DLD1 (cell line): ENCODE measurements around the gene CCDC116.
"Not testable (repeated sequence)": the region's sequence is repeated elsewhere in the genome, so short reads cannot be mapped to it uniquely, and the experiment has no call there.

ENCODE experiments used
- in situ Hi-C: cut with HindIII; loops from 2 replicates; pipeline ENCODE4 v1.10.0; 2017; ENCODE audit warnings: low sequenced_read_pairs

CCDC116 gene

DNA sequence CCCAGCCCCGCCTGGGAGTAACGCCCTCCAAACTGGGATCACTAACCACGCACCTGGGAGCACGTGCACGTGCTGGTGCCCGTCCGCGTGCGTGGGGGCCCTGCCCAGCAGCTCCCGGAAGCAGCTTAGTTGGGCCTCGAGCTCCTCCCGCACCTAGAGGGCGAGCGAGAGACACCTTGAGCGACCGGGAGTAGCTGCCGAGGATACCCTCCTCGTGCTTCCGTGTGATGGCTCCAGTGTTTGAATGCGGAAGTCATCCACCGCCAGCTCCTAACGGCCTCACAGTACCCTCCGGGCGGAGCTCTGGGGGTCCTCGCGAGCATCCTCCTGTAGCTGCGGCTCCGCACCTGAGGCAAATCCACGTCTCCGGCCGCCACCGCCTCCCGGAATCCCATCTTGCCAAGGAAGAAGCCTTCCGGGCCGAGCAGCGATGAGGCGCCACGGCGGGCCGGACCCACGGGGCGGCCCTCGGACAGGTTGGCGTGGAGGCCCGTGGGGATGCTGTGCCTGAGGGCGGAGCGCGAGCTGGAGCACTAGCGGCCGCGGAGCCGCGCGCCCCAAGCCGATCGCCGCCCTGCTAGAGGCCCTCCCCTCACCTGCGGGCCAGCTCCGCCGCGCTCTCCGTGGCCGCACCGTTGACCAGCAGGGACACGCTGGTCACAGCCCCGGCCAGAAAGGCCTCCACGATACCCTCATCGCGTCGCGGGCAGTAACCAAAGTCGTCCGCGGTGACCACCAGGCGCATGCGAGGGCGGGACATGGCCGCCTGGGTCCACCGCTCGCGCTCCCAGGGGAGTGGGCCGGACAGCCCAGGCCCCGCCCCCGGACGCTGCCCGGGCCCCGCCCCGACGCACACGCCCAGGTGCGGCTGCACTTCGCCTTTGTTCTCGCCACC lies 3.1 kb upstream of the CCDC116 start, which contains the start of gene YDJC:
Gene YDJC, minus strand, starts transcription at position 768 of the 895 bp plus-strand sequence. Its CDS starts 8 bp downstream, at position 760.
- in situ Hi-C loops, result no loop called here

DNA sequence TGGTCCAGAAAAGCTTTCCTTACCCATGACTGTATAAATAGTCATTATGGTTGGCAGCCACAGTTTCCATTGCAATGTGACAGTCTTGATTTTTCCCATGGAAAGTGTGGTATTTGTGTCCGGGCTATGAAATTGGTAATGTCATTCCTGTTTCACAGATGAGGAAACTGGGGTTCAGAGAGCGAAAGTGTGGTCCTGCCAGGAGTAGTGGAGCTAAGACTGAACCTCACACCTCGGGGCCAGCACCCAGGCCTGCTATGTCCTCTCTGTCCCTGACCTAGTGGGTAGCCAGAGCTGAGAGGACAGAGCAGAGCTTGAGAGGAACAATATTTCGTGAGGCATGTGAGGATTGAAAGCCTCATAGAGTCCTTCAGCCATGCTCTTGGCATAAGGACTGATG lies 1.5 kb upstream of the CCDC116 start:
- in situ Hi-C loops, result no loop called here

- in situ Hi-C loops, result no loop called here
These were observed 371 bp downstream of the CCDC116 start for GRCh38 chr22:21632931-21633330.

DNA sequence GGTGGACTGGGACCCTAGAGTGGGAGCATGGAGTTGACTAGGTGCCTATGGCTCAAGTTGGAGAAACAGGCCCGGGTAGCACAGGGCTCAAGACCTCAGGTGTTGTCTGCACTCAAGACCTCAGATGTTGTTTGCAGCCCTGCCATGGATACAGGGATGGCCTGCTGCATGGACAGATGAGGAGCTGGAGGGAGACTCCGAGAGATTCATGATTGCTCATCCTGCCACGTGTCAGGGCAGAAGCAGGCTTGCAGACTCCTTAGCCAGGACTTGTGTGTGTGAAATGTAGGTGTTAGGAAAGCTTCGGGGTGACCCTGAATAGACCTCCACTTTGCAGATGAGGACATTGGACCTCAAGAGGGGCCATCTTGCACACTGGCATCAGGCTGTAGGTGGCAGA lies 921 bp downstream of the CCDC116 start:
- in situ Hi-C loops, result no loop called here

GRCh38 chr22:21634081-21634480 lies 1.5 kb downstream of the CCDC116 start:
- in situ Hi-C loops, result no loop called here

DNA sequence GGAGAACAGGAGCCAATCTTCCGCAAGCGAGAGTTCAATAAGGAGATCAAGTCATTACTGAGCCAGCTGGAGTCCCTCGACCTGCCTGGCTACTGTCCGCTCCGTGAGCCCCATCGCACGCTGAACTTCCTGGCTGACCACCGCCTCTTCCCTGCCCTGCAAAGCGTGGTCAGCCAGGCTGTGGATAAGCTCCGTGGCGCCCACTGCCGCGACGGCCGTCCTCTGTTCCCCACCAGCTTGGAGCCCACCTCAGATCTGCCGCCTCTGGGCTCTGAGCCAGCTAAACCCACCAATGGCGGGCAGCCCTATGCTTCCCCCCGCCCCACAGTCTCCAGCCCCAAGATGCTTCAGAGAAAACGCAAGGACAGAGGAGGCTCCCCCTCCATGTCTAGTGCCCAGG lies 2.3 kb downstream of the CCDC116 start:
- in situ Hi-C loops, result no loop called here

DNA sequence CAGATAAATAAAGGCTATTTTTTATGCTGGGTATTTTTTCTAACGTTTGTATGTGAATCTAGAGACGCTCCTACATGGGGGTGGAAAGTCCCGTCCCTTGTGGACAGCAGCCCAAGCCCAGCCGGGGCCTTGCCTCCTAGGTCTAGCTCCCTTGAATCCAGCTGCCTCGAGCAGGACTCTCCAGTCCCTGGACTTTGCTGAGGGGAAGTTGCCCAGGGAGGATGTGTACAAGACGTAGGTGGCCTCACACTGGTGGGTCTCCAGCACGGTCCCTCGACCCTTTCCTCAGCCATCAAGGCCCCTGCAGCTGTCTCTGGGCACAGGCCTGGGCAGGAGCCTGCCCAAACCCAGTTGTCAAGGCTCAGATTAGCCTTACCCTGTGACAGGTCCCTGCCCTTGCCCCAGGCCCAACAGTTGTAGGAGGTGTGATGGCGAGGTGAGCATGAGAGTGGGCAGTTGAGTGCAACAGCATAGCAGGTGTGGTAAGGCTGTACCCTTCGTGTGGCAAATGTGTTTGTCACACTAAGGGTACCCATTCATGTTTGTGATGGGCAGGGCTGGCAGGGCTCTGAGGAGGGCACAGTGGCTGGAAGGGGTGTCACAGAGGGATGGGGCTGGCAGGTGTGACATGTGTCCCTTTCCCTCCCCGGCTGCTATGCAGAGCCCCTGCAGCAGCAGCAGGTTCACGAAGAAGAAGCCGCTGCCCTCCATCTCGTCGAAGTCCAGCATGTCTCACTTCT lies 3.4 kb downstream of the CCDC116 start:
- in situ Hi-C loops, result no loop called here

DNA sequence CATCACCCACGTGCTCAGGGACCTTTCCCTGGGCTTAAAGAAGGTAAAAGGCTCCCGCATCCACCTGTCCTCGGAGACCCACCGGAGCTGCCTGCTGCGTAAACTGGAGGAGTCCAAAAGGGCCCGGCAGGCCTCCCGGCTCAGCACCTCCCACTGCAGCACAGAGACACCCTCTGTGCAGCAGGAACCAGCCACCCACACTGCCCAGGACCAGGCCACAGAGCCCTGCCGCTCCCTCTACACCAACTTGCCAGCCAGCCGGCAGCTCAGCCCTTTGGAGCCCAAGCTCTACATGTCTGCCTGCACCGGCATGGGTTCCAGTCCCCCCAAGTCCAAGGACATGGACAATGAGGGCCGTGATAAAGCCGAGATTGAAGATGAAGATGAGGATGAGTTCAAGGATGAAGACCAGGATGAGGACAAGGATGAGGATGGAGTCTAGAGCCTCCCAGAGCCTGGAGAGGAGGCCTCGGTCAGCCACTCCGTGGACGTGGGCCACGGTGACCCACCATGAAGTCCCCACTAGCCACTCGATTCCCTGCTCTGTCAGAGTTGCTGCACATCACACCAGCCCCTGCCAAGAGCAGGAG lies 4.2 kb downstream of the CCDC116 start:
- in situ Hi-C loops, result no loop called here

DNA sequence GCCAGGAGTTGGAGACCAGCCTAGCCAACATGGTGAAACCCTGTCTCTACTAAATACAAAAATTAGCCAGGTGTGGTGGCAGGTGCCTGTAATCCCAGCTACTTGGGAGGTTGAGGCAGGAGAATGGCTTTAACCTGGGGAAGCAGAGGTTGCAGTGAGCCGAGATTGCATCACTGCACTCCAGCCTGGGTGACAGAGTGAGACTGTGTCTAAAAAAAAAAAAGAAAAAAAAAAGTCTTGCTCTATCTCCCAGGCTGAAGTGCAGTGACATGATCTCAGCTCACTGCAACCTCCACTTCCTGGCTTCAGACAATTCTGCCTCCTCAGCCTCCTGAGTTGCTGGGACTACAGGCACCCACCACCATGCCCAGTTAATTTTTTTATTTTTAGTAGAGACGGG lies 4.9 kb downstream of the CCDC116 start:
- in situ Hi-C loops, result not testable (repeated sequence)

GRCh38 chr22:21639359-21639758 lies 6.8 kb downstream of the CCDC116 start:
- in situ Hi-C loops, result no loop called here

- in situ Hi-C loops, result no loop called here
These were observed 8.2 kb downstream of the CCDC116 start for GRCh38 chr22:21640810-21641209.

DNA sequence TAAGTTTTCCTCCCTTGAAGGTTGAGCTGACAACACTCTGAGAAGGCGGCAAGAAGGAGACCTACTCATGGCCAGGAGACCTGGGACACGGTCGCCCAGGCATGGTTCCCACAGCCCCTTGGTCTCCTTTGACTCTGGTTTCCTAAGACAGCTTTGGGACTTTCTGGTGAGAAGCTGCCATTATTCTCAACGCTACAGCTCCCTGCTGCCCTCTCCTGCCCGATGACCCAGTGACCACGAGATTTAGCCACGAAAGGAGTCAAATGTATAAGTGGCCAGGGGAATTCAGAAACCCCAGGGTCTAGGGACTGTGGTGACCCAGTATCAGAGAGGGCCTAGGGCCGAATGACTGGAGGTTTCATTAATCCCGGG lies 8.8 kb downstream of the CCDC116 start:
- in situ Hi-C loops, result no loop called here

- in situ Hi-C loops, result no loop called here
These were observed 9.4 kb downstream of the CCDC116 start, which contains the start of gene SDF2L1 for GRCh38 chr22:21641789-21642583. Gene SDF2L1, plus strand, starts transcription at chr22:21642302. Its CDS starts 35 bp downstream, at chr22:21642337.

DNA sequence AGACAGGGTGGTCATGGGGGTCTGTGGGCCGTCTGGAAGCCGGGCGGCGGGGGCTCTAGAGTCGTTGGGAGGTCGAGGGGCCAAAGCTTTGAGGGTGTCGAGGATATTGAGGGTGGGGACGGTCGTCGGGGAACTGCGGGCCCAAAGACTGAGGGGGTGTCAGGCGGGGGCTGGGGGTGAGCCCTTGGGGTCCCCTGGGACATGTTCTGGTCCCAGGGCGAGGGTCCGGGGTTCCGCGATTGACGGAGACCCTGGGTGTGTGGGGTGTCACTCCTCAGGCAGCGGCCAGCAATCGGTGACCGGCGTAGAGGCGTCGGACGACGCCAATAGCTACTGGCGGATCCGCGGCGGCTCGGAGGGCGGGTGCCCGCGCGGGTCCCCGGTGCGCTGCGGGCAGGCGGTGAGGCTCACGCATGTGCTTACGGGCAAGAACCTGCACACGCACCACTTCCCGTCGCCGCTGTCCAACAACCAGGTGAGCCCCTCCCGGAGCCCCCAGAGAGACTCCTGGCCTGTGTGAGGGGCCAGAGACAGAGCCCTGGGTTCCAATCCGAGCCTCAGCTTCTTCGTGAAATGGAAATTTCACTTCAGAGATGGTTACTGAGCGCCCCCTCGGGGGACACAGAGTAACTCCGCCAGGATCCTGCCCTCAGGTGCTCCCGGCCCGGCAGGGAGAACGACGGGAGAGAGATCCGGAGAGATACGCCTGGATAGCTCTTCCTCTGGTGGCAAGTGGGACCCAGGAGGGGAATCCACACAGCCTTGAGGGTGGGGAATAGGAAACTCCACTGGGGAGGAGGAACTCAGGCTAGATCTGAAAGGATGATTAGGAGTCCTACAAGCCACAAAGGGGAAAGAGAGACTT lies 10.3 kb downstream of the CCDC116 start:
- in situ Hi-C loops, result no loop called here

GRCh38 chr22:21643533-21644357 lies 11.2 kb downstream of the CCDC116 start:
- in situ Hi-C loops, result no loop called here

DNA sequence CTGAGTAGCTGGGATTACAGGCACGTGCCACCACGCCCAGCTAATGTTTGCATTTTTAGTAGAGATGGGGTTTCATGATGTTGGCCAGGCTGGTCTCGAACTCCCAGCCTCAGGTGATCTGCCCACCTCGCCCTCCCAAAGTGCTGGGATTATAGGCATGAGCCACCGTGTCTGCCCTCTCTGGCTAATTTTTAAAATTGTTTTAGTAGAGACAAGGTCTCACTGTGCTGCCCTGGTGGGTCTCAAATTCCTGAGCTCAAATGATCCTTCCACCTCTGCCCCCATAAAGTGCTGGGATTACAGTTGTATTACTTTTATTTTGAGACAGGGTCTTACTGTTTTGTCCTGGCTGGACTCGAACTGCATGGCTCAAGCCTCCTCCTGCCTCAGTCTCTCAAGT lies 13.0 kb downstream of the CCDC116 start:
- in situ Hi-C loops, result not testable (repeated sequence)

GRCh38 chr22:21646608-21647590 lies 14.3 kb downstream of the CCDC116 start:
- in situ Hi-C loops, result no loop called here

DNA sequence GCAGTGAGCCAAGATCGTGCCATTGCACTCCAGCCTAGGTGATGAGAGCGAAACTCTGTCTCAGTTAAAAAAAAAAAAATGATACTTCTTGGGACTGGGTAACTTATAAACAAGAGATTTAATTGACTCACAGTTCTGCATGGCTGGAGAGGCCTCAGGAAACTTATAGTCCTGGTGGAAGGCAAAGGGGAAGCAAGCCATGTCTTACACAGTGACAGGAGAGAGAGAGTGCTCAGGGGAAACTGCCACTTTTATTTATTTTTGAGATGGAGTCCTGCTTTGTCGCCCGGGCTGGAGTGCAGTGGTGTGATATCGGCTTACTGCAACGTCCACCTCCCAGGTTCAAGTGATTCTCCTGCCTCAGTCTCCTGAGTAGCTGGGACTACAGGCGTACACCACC lies 17.7 kb downstream of the CCDC116 start:
- in situ Hi-C loops, result no loop called here
